HEK293 (cell line): Measurements from ENCODE around the gene DRC1.

Experiments
- CTCF ChIA-PET: fragments of 350-600 bp; formaldehyde crosslinking; extraction: SDS; loops from one replicate; lab custom pipeline; 2021; ENCODE audit warnings: antibody characterized with exemption; lab: Yijun Ruan, JAX
- POLR2A ChIA-PET: fragments of 300-600 bp; formaldehyde crosslinking; extraction: SDS; loops from one replicate; lab custom pipeline; 2020; ENCODE audit warnings: antibody characterized with exemption, inconsistent platforms; lab: Yijun Ruan, JAX
- H3K27ac ChIP-seq: fragments of 200-500 bp; sonication (Bioruptor generic); 2 replicates; pipeline ENCODE4 v1.5.1; 2014; ENCODE audit warnings: low read depth, low read length, control low read depth, inconsistent platforms; ENCODE audit errors: extremely low read depth
- H3K36me3 ChIP-seq, 2 experiments: fragments of 200-500 bp in 1 of 2; sonication (Bioruptor generic) in 1 of 2; 1 replicate in 1 of 2; 2 replicates in 1 of 2; pipeline ENCODE4 v1.5.1; 2014 to 2017; ENCODE audit warnings: inconsistent platforms in 2 of 2, low read length in 2 of 2; ENCODE audit not compliant: control insufficient read depth in 2 of 2, insufficient read depth in 1 of 2
- H3K4me1 ChIP-seq: fragments of 200-500 bp; sonication (Bioruptor generic); 2 replicates; pipeline ENCODE4 v1.5.1; 2014; ENCODE audit warnings: mild to moderate bottlenecking, low read length, inconsistent platforms; ENCODE audit not compliant: control insufficient read depth, insufficient read depth
- H3K4me3 ChIP-seq: 2 replicates; pipeline ENCODE4 v1.5.1; 2011; ENCODE audit warnings: low read depth, mild to moderate bottlenecking, control low read depth, low read length, moderate library complexity
- H3K9me3 ChIP-seq: fragments of 200-500 bp; sonication (Bioruptor generic); 2 replicates; pipeline ENCODE4 v1.5.1; 2014; ENCODE audit warnings: low read depth, low read length, inconsistent platforms; ENCODE audit not compliant: control insufficient read depth, insufficient read depth
- GLIS1 ChIP-seq: fragments of 450-650 bp; formaldehyde crosslinking; IDR thresholded peaks from 2 replicates; pipeline ENCODE4 v1.5.1; 2016; ENCODE audit warnings: missing biosample characterization, missing genetic modification characterization
- MYNN ChIP-seq: fragments of 450-650 bp; formaldehyde crosslinking; IDR thresholded peaks from 2 replicates; pipeline ENCODE4 v1.5.1; 2016; ENCODE audit warnings: missing biosample characterization, missing genetic modification characterization, borderline replicate concordance
- PATZ1 ChIP-seq: fragments of 450-650 bp; formaldehyde crosslinking; IDR thresholded peaks from 2 replicates; pipeline ENCODE4 v1.5.1; 2016; ENCODE audit warnings: missing biosample characterization, missing genetic modification characterization
- SALL2 ChIP-seq: fragments of 450-650 bp; formaldehyde crosslinking; IDR thresholded peaks from 2 replicates; pipeline ENCODE4 v1.5.0; 2017; ENCODE audit warnings: missing biosample characterization, mild to moderate bottlenecking, missing genetic modification characterization, borderline replicate concordance
- ZBTB17 ChIP-seq: fragments of 450-650 bp; formaldehyde crosslinking; IDR thresholded peaks from 2 replicates; pipeline ENCODE4 v1.5.1; 2016; ENCODE audit warnings: missing biosample characterization, missing genetic modification characterization
- ZBTB26 ChIP-seq: fragments of 450-650 bp; formaldehyde crosslinking; optimal IDR thresholded peaks from 2 replicates; pipeline ENCODE3; 2016; ENCODE audit warnings: missing biosample characterization, mild to moderate bottlenecking, missing genetic modification characterization
- ZBTB48 ChIP-seq: fragments of 450-650 bp; formaldehyde crosslinking; IDR thresholded peaks from 2 replicates; pipeline ENCODE4 v1.5.1; 2016; ENCODE audit warnings: missing biosample characterization, missing genetic modification characterization
- ZFHX2 ChIP-seq: fragments of 450-650 bp; formaldehyde crosslinking; conservative IDR thresholded peaks from 2 replicates; pipeline ENCODE4 v1.5.1; 2016; ENCODE audit warnings: missing biosample characterization, missing genetic modification characterization
- ZFP3 ChIP-seq: fragments of 450-650 bp; formaldehyde crosslinking; IDR thresholded peaks from 2 replicates; pipeline ENCODE4 v1.5.1; 2016; ENCODE audit warnings: low read depth, missing biosample characterization, missing genetic modification characterization
- ZFP69B ChIP-seq: fragments of 450-650 bp; formaldehyde crosslinking; IDR thresholded peaks from 2 replicates; pipeline ENCODE4 v1.5.1; 2016; ENCODE audit warnings: missing biosample characterization, missing genetic modification characterization
- ZNF121 ChIP-seq: fragments of 450-650 bp; formaldehyde crosslinking; IDR thresholded peaks from 2 replicates; pipeline ENCODE4 v1.5.1; 2016; ENCODE audit warnings: missing biosample characterization, missing genetic modification characterization
- ZNF26 ChIP-seq: fragments of 450-650 bp; formaldehyde crosslinking; IDR thresholded peaks from 2 replicates; pipeline ENCODE4 v1.5.1; 2016; ENCODE audit warnings: missing biosample characterization, missing genetic modification characterization
- ZNF335 ChIP-seq: fragments of 450-650 bp; formaldehyde crosslinking; conservative IDR thresholded peaks from 2 replicates; pipeline ENCODE4 v1.5.1; 2016; ENCODE audit warnings: missing biosample characterization, missing genetic modification characterization
- ZNF391 ChIP-seq: fragments of 450-650 bp; formaldehyde crosslinking; IDR thresholded peaks from 2 replicates; pipeline ENCODE4 v1.5.1; 2016; ENCODE audit warnings: low read depth, missing biosample characterization, missing genetic modification characterization, borderline replicate concordance
- ZNF423 ChIP-seq: fragments of 450-650 bp; formaldehyde crosslinking; IDR thresholded peaks from 2 replicates; pipeline ENCODE4 v1.5.1; 2016; ENCODE audit warnings: missing biosample characterization, missing genetic modification characterization
- ZNF639 ChIP-seq: fragments of 450-650 bp; formaldehyde crosslinking; IDR thresholded peaks from 2 replicates; pipeline ENCODE4 v1.5.1; 2016; ENCODE audit warnings: missing biosample characterization, missing genetic modification characterization
- ZNF692 ChIP-seq: fragments of 450-650 bp; formaldehyde crosslinking; IDR thresholded peaks from 2 replicates; pipeline ENCODE4 v1.5.1; 2016; ENCODE audit warnings: missing biosample characterization, missing genetic modification characterization
- ZNF785 ChIP-seq: fragments of 450-650 bp; formaldehyde crosslinking; IDR thresholded peaks from 2 replicates; pipeline ENCODE4 v1.5.1; 2016; ENCODE audit warnings: missing biosample characterization, missing genetic modification characterization
- ZSCAN16 ChIP-seq: fragments of 450-650 bp; formaldehyde crosslinking; IDR thresholded peaks from 2 replicates; pipeline ENCODE4 v1.5.1; 2016; ENCODE audit warnings: missing biosample characterization, missing genetic modification characterization

Gene DRC1

GRCh38 chr2:26401739-26402541, at the start of gene DRC1:
Gene DRC1 (plus strand): TSS chr2:26401920. CDS start chr2:26401990, 70 bp downstream.
- H3K36me3 ChIP-seq: no peaks in the 10 kb centered on the region; a peak in 1 of 3 replicates
- H3K4me3 ChIP-seq: peak within 1 kb of the TSS; percentile 63
- no peak within 1 kb of the TSS for H3K27ac ChIP-seq
- CTCF ChIA-PET: interaction anchor here (0.6 to 1.1 kb wide), 3 partner anchors 59 to 101 kb away, joined by 3 to 6 read pairs (median 3); no protein-coding TSS in a partner anchor
- H3K9me3 ChIP-seq: no peaks in the 10 kb centered on the region
- no peaks in the 10 kb centered on the region; the same call in 1 of the 2 replicates for H3K4me1 ChIP-seq
- TF ChIP-seq ZNF785 (tag by site-specific recombination) (no peak), ZSCAN16 (no peak), ZFP3 (tag by site-specific recombination) (no peak), ZNF26 (tag by site-specific recombination) (no peak), ZBTB17 (tag by site-specific recombination) (peak; percentile 50; the same call in 1 of the 2 replicates), PATZ1 (tag by site-specific recombination) (0 out of 2 replicates have a peak, but pooled peaks have one; percentile 19), ZNF335 (tag by site-specific recombination) (peak; percentile 44; the same call in 1 of the 2 replicates), SALL2 (no peak), ZNF391 (tag by site-specific recombination) (no peak), GLIS1 (0 out of 2 replicates have a peak, but pooled peaks have one; percentile 7), ZBTB26 (tag by site-specific recombination) (peak; percentile 51), ZBTB48 (tag by site-specific recombination) (peak; percentile 97), ZNF692 (tag by site-specific recombination) (peak; percentile 60; the same call in 1 of the 2 replicates), ZFP69B (tag by site-specific recombination) (peak; percentile 58; the same call in 1 of the 2 replicates), ZNF639 (tag by site-specific recombination) (no peak), MYNN (tag by site-specific recombination) (peak; percentile 66; the same call in 1 of the 2 replicates), ZNF423 (tag by site-specific recombination) (no peak), ZNF121 (peak; percentile 77), ZFHX2 (tag by site-specific recombination) (peak; percentile 61)
- TF ChIP-seq, all 188 proteins: peak for 11
- POLR2A ChIA-PET: interaction anchor here (0.6 to 0.7 kb wide), 2 partner anchors 13 to 56 kb away, joined by 3 to 5 read pairs; partner anchors contain the start of genes ADGRF3 and SELENOI
